T-helper 2 cell treated with Interferon-gamma antibody and Interleukin-4, amounts not matched to agents 100 ng/mL and 5 ng/mL, for 36 hours (primary cell): ENCODE measurements around the gene TCP11L2. TPM values are rescaled to one million over a fixed set of nuclear protein-coding genes. Genes with fewer than 3 reads are reported as not detected.
"Not testable (repeated sequence)": the region's sequence is repeated elsewhere in the genome, so short reads cannot be mapped to it uniquely, and the experiment has no call there.

ENCODE experiments used
- intact Hi-C: fragments of 100-400 bp; cut with micrococcal nuclease; formaldehyde crosslinking; loops from one replicate; pipeline ENCODE4 v1.15.1; 2023
- total RNA-seq: library from RNA; stranded (reverse); gene quantifications from 2 replicates; pipeline ENCODE4 v1.2.3, GENCODE V29; 2022

The TCP11L2 gene
- total RNA-seq, 1 donor from 2014 or later: 10.4 TPM

- intact Hi-C loops: no loop called here
Observed at GRCh38 chr12:106341086-106341877, 38.7 kb downstream of the TCP11L2 start.

- intact Hi-C loops: no loop called here
Observed at GRCh38 chr12:106342397-106343213, 40.1 kb downstream of the TCP11L2 start.

- intact Hi-C loops: no loop called here
Observed at GRCh38 chr12:106343214-106343528, 40.6 kb downstream of the TCP11L2 start.

- intact Hi-C loops: no loop called here
Observed at GRCh38 chr12:106344131-106344530, 41.6 kb downstream of the TCP11L2 start.

- intact Hi-C loops: no loop called here
Observed at GRCh38 chr12:106345746-106346145, 43.2 kb downstream of the TCP11L2 start.

GRCh38 chr12:106348411-106348810 lies 45.9 kb downstream of the TCP11L2 start:
- intact Hi-C loops: no loop called here

GRCh38 chr12:106353175-106353574 lies 50.6 kb downstream of the TCP11L2 start:
- intact Hi-C loops: no loop called here

GRCh38 chr12:106357549-106358395 lies 55.2 kb downstream of the TCP11L2 start, which contains the start of gene POLR3B:
POLR3B (plus strand) TSS chr12:106357748; CDS start chr12:106357880, 132 bp downstream.
- intact Hi-C loops: loop anchor here (1.0 to 5.0 kb wide), 10 partner anchors 21 to 1025 kb away; partner anchors contain the start of genes C12orf75, CRY1, RIC8B and TMEM263

GRCh38 chr12:106358396-106359241 lies 56.1 kb downstream of the TCP11L2 start:
- intact Hi-C loops: loop anchor here (1.0 to 5.0 kb wide), 3 partner anchors 20 to 1026 kb away; partner anchors contain the start of genes C12orf75 and RIC8B

GRCh38 chr12:106359646-106360399 lies 57.3 kb downstream of the TCP11L2 start:
- intact Hi-C loops: loop anchor here (2.0 to 5.0 kb wide), 2 partner anchors 19 to 1028 kb away; partner anchors contain the start of gene C12orf75

- intact Hi-C loops: no loop called here
Observed at GRCh38 chr12:106360400-106360994, 58.0 kb downstream of the TCP11L2 start.

- intact Hi-C loops: no loop called here
Observed at GRCh38 chr12:106362971-106363370, 60.4 kb downstream of the TCP11L2 start.

GRCh38 chr12:106364261-106364660 lies 61.7 kb downstream of the TCP11L2 start:
- intact Hi-C loops: no loop called here

GRCh38 chr12:106369624-106370346 lies 67.3 kb downstream of the TCP11L2 start:
- intact Hi-C loops: no loop called here

- intact Hi-C loops: loop anchor here (2.0 kb wide), 1 partner anchor 20 kb away; no protein-coding TSS in a partner anchor
Observed at GRCh38 chr12:106378788-106379187, 76.3 kb downstream of the TCP11L2 start.

- intact Hi-C loops: no loop called here
Observed at GRCh38 chr12:106380954-106381353, 78.4 kb downstream of the TCP11L2 start.

- intact Hi-C loops: not testable (repeated sequence)
Observed at GRCh38 chr12:106381866-106382265, 79.3 kb downstream of the TCP11L2 start.
